Kidney tubule cell (primary cell): ENCODE data around the gene PCDHB10.
"Not testable (repeated sequence)": the region's sequence is repeated elsewhere in the genome, so short reads cannot be mapped to it uniquely, and the experiment has no call there.

ENCODE experiments used
- DNase-seq: peaks from one replicate; pipeline ENCODE4 v3.0.0-alpha.2; 2018; ENCODE audit warnings: low spot score

PCDHB10 gene

GRCh38 chr5:141192110-141192725, at the start of gene PCDHB10:
PCDHB10 (plus strand) TSS chr5:141192353; CDS start chr5:141192553, 200 bp downstream.
- peak; percentile 31 for DNase-seq

- peak; percentile 36 for DNase-seq
These were observed 42.3 kb upstream of the PCDHB10 start, which contains the start of gene PCDHB6 for GRCh38 chr5:141149812-141150211. PCDHB6 (plus strand) TSS chr5:141150057; CDS start chr5:141150258, 201 bp downstream.

- DNase-seq = no peak
These were observed 41.7 kb upstream of the PCDHB10 start for GRCh38 chr5:141150224-141150992.

- no peak for DNase-seq
These were observed 41.2 kb upstream of the PCDHB10 start for GRCh38 chr5:141150993-141151325.

GRCh38 chr5:141151632-141152031, 40.5 kb upstream of the PCDHB10 start:
- not testable (repeated sequence) for DNase-seq

- not testable (repeated sequence) for DNase-seq
These were observed 40.1 kb upstream of the PCDHB10 start for GRCh38 chr5:141152096-141152495.

- DNase-seq = no peak
These were observed 36.4 kb upstream of the PCDHB10 start for GRCh38 chr5:141155540-141156374.

GRCh38 chr5:141157356-141157755, 34.8 kb upstream of the PCDHB10 start:
- not testable (repeated sequence) for DNase-seq

- DNase-seq = not testable (repeated sequence)
These were observed 34.3 kb upstream of the PCDHB10 start for GRCh38 chr5:141157901-141158300.

- peak; percentile 32 for DNase-seq
These were observed 19.6 kb upstream of the PCDHB10 start, which contains the start of gene PCDHB7 for GRCh38 chr5:141172381-141173204. PCDHB7 (plus strand) TSS chr5:141172644; CDS start chr5:141172836, 192 bp downstream.

- DNase-seq = not testable (repeated sequence)
These were observed 17.7 kb upstream of the PCDHB10 start for GRCh38 chr5:141174291-141175104.

GRCh38 chr5:141175933-141176332, 16.2 kb upstream of the PCDHB10 start:
- no peak for DNase-seq

GRCh38 chr5:141177577-141178191, 14.5 kb upstream of the PCDHB10 start, which contains the start of gene PCDHB8:
PCDHB8 (plus strand) TSS chr5:141177790; CDS start chr5:141178035, 245 bp downstream.
- not testable (repeated sequence) for DNase-seq

GRCh38 chr5:141179371-141179770, 12.8 kb upstream of the PCDHB10 start:
- DNase-seq = not testable (repeated sequence)

GRCh38 chr5:141179876-141180275, 12.3 kb upstream of the PCDHB10 start:
- not testable (repeated sequence) for DNase-seq

GRCh38 chr5:141180313-141180712, 11.8 kb upstream of the PCDHB10 start:
- DNase-seq = no peak

GRCh38 chr5:141182248-141182647, 9.9 kb upstream of the PCDHB10 start, which contains the start of gene PCDHB16:
PCDHB16 (plus strand) TSS chr5:141182387; CDS start chr5:141182560, 173 bp downstream.
- DNase-seq = peak; percentile 39

GRCh38 chr5:141184117-141184855, 7.9 kb upstream of the PCDHB10 start:
- DNase-seq = not testable (repeated sequence)

GRCh38 chr5:141186897-141187512, 5.1 kb upstream of the PCDHB10 start, which contains the start of gene PCDHB9:
PCDHB9 (plus strand) TSS chr5:141187161; CDS start chr5:141187319, 158 bp downstream.
- peak; percentile 18 for DNase-seq
